NT2/D1 (cell line): ENCODE measurements around the gene SLC22A5.
"Not testable (repeated sequence)": the region's sequence is repeated elsewhere in the genome, so short reads cannot be mapped to it uniquely, and the experiment has no call there.

ENCODE experiments used
- DNase-seq: peaks from one replicate; pipeline ENCODE4 v3.0.0-alpha.2; 2011; ENCODE audit warnings: low read depth, low spot score
- H3K27me3 ChIP-seq: 2 replicates; pipeline ENCODE4 v1.6.0; 2011; ENCODE audit warnings: mild to moderate bottlenecking; ENCODE audit not compliant: insufficient read length, insufficient read depth
- H3K36me3 ChIP-seq: 2 replicates; pipeline ENCODE4 v1.6.1; 2011; ENCODE audit warnings: mild to moderate bottlenecking, low read length, mixed read lengths; ENCODE audit not compliant: insufficient read depth, insufficient read length
- H3K4me1 ChIP-seq: 2 replicates; pipeline ENCODE4 v1.5.1; 2011; ENCODE audit not compliant: insufficient read depth, insufficient read length
- H3K4me3 ChIP-seq: 2 replicates; pipeline ENCODE4 v1.5.1; 2011; ENCODE audit warnings: low read depth; ENCODE audit not compliant: insufficient read length
- H3K9ac ChIP-seq: 2 replicates; pipeline ENCODE4 v1.6.0; 2011; ENCODE audit warnings: low read depth; ENCODE audit not compliant: insufficient read length
- H3K9me3 ChIP-seq: 2 replicates; pipeline ENCODE4 v1.5.1; 2011; ENCODE audit warnings: mild to moderate bottlenecking, low read length; ENCODE audit not compliant: insufficient read depth
- SUZ12 ChIP-seq: IDR thresholded peaks from 2 replicates; pipeline ENCODE4 v1.6.1; 2011; ENCODE audit not compliant: insufficient read length, insufficient read depth; ENCODE audit errors: extremely low read depth
- YY1 ChIP-seq: IDR thresholded peaks from 2 replicates; pipeline ENCODE4 v1.6.1; 2011; ENCODE audit not compliant: insufficient read length, insufficient read depth
- ZNF274 ChIP-seq: IDR thresholded peaks from 2 replicates; pipeline ENCODE4 v1.6.1; 2011; ENCODE audit warnings: mild to moderate bottlenecking, low read depth, low read length

Gene SLC22A5

DNA sequence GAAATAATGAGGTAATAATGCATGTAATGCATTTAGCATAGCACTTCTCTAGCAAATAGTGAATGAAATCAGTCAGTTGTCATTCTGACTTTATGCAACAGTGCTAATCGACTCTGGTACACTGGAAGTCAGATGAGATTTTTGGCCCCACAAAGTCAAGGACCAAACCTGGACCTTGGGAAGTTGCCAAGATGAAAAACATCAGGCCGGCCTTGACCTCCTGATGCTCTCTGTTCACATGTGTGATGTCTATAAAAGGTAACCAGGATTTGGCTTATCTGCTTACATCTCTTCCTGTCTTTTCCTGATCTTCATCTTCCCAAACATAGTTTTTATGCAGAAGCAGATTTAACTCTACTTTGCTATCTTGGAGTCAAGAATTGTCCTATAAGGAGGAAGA is 39.5 kb downstream of the SLC22A5 start:
- TF ChIP-seq YY1 (no peak), SUZ12 (no peak), ZNF274 (no peak)

DNA sequence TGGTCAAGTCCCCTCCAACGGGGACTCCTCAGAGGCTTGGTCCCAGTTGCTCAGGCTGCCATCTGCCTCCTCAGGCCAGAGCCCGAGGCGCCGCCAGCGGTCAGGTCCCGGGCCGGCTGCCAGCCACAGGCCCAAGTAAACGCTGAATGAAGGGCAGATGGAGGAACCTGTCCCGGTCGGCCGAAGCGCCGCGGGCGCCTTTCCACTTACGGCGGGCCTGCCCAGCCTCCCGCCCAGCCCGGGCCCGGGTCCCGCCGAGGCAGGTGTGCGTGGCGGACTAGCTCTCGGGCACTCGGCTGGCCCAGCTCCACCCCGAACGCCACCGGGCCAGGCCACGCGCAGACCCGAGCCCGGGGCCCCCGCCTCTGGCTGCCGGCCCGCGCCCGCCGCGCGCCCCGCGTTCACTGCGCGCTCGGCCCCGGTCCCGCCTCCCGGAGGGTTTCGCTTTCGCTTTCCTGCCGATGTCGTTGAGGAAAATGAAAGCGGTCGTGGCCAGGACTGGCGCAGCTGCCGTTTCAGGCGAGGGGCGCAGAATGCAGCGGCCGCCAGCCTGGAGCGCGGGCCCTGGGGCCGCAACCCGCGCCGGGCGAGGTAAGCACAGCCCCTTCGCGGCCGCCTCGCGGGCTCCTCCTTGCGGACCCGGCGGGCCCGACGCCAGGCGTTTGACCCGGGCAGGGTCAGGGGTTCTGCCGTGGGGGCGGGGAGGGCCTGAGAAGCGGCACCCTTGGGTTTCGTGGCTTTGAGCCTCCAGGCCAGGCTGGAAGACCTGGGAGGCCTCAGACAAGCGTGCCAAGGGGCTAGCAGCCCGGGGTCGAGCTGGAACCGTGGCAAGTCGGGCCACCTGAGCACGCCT is 41.2 kb downstream of the SLC22A5 start:
- Histone ChIP-seq H3K4me3 (peak overlapping the region; percentile 57), H3K9me3 (peaks cover 6% of the 10 kb centered on the region; the same call in 1 of the 2 replicates), H3K4me1 (peaks cover 3% of the 10 kb centered on the region), H3K36me3 (no peaks in the 10 kb centered on the region), H3K9ac (peak overlapping the region; percentile 75), H3K27me3 (peaks cover 12% of the 10 kb centered on the region)
- DNase-seq, result peak; percentile 65
- no peak for TF ChIP-seq ZNF274
- no peak for TF ChIP-seq SUZ12
- TF ChIP-seq YY1, result no peak

More for the DNA sequence above, 39.5 kb downstream of the SLC22A5 start:
- H3K36me3 ChIP-seq, result no peaks in the 10 kb centered on the region
- H3K27me3 ChIP-seq, result peaks cover 12% of the 10 kb centered on the region
- no peak overlapping the region for H3K9ac ChIP-seq
- DNase-seq, result no peak
- no peak overlapping the region for H3K4me3 ChIP-seq
- H3K9me3 ChIP-seq, result peaks cover 6% of the 10 kb centered on the region; the same call in 1 of the 2 replicates
- H3K4me1 ChIP-seq, result peaks cover 3% of the 10 kb centered on the region

DNA sequence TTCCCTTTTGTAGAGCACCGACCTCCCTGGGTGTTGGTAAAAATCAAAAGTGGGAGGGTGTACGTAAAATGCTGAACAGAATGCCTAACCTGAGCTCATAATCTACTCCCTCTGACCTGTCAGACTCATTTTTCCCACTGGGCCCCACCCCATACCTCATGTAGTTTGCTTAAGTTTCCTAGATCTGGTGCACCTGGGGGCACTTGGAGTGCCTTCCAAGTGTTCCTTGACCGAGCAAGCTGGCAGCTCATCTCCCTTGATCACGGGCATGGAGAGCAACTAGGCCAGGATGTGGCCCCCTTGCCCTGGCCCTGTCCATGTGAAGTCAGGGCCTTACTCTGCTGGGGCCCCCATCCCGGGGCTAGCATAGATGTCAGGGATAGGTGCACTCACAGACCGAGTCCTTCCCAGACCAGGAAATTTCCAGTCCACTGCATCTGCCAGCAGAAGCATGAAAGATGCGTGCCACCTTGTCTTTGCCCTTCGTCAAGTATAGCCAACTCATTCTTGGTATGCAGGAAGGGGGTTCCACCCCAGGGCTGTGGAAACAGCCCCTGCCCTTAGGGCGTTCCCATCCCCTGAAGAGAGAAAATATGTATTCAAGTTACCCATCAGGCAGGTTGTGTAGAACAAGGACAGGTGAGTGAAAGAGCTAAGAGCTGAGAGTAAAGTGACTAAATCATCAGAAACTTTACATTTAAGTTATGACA is 41.9 kb downstream of the SLC22A5 start:
- peaks cover 3% of the 10 kb centered on the region for H3K4me1 ChIP-seq
- peak overlapping the region; percentile 74 for H3K9ac ChIP-seq

DNA sequence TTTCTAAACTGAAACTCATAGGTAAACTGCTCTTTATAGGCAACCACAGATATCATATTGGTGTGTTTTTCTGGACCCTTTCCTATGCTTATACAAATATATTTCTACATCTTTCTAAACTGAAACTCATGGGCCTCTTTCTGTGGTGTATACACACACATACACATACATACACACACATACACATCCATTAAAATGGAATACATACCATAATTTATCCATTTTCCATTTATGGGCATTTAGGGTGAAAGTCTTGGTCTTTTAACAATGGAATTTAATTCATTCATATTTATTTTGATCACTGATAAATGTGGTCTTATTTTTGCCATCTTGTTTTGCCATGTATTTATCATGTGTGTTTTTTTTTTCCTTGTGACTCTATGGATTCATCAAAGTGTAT is 44.1 kb downstream of the SLC22A5 start:
- H3K4me1 ChIP-seq, result peaks cover 3% of the 10 kb centered on the region
- H3K27me3 ChIP-seq, result peaks cover 12% of the 10 kb centered on the region
- H3K9me3 ChIP-seq, result no peaks in the 10 kb centered on the region
- H3K36me3 ChIP-seq, result no peaks in the 10 kb centered on the region
- DNase-seq, result no peak
- H3K4me3 ChIP-seq, result no peak overlapping the region
- TF ChIP-seq ZNF274 (no peak), SUZ12 (no peak), YY1 (no peak)
- H3K9ac ChIP-seq, result no peak overlapping the region

More for the DNA sequence above, 41.9 kb downstream of the SLC22A5 start:
- TF ChIP-seq SUZ12 (no peak), ZNF274 (no peak), YY1 (no peak)
- Histone ChIP-seq H3K36me3 (no peaks in the 10 kb centered on the region), H3K9me3 (peaks cover 6% of the 10 kb centered on the region; the same call in 1 of the 2 replicates), H3K27me3 (peaks cover 12% of the 10 kb centered on the region), H3K4me3 (peak overlapping the region; percentile 28)
- DNase-seq, result no peak

DNA sequence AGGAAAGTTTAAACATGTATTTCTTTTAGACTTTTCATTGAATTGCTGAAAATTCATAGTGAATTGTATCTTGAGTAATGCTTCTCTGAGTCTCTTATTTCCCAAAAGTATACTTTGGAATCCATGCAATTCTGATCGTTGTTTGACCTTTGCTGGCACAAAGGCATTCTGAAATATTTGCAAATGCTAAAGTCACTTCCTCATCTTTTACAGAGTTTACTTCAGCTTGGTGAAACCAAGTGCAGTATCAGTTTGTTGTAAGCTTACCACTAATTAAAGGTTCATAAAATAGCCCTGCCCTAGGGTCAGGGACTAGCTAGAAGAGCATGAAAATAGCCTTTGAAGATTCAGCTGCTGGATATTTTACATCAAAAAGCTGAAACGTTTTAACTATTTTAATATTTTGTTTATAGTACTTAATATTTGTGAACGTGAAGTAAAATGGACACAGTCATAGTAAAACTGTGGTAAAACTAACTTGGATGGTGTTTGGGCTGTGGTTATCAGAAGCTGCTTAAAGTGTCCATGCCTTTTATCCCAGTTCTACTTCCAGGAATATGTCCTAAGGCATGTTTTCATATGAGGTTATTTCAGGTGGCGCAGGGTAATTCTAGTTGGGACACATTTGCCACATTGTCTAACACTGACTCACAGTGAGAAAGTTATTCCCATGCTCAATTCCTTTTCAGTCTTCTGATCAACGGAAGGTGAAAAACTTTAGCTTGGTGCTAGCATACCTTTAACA is 45.3 kb downstream of the SLC22A5 start:
- no peak for DNase-seq
- no peaks in the 10 kb centered on the region for H3K9me3 ChIP-seq
- no peak overlapping the region for H3K9ac ChIP-seq
- H3K4me1 ChIP-seq, result peaks cover 3% of the 10 kb centered on the region
- TF ChIP-seq YY1, result no peak
- no peak for TF ChIP-seq ZNF274
- no peak for TF ChIP-seq SUZ12
- H3K27me3 ChIP-seq, result peaks cover 5% of the 10 kb centered on the region
- no peak overlapping the region for H3K4me3 ChIP-seq
- no peaks in the 10 kb centered on the region for H3K36me3 ChIP-seq

DNA sequence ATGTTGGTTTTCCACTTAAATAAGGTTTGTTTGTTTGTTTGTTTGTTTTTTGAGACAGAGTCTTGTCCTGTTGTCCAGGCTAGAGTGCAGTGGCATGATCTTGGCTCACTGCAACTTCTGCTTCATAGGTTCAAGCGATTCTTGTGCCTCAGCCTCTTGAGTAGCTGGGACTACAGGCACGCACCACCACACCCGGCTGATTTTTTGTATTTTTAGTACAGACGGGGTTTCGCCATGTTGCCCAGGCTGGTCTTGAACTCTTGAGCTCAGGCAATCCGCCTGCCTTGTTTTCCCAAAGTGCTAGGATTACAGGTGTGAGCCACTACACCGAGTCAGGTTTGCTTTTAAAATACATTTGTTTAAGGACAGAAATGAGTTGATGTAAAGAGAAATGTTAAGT is 46.0 kb downstream of the SLC22A5 start:
- not testable (repeated sequence) for H3K27me3 ChIP-seq, H3K9ac ChIP-seq, H3K36me3 ChIP-seq, H3K9me3 ChIP-seq, DNase-seq, H3K4me3 ChIP-seq, H3K4me1 ChIP-seq
